GM23248 (cell line): ENCODE results near the gene AAMP. TPM values are rescaled to one million over a fixed set of nuclear protein-coding genes. Genes with fewer than 3 reads are reported as not detected.

Experiments used
- DNase-seq: peaks from one replicate; pipeline ENCODE4 v3.0.0-alpha.2; 2015
- H2AFZ ChIP-seq: fragments of 200-600 bp; sonication (generic); 2 replicates; pipeline ENCODE4 v1.6.1; 2016; ENCODE audit warnings: antibody characterized with exemption
- H3F3A ChIP-seq: fragments of 200-600 bp; sonication (generic); 2 replicates; pipeline ENCODE4 v1.6.1; 2016; ENCODE audit warnings: mild to moderate bottlenecking, antibody characterized with exemption, mixed run types; ENCODE audit not compliant: insufficient read depth
- H3K27ac ChIP-seq: fragments of 200-600 bp; sonication (generic); 2 replicates; pipeline ENCODE4 v1.5.1; 2016; ENCODE audit warnings: mild to moderate bottlenecking
- H3K27me3 ChIP-seq: fragments of 200-600 bp; sonication (generic); replicated peaks from 2 replicates; pipeline ENCODE4 v1.6.1; 2016; ENCODE audit warnings: mild to moderate bottlenecking; ENCODE audit not compliant: insufficient read depth
- H3K36me3 ChIP-seq: fragments of 200-600 bp; sonication (generic); 2 replicates; pipeline ENCODE4 v1.6.1; 2016; ENCODE audit warnings: low read depth, mild to moderate bottlenecking
- H3K4me1 ChIP-seq: fragments of 200-600 bp; sonication (generic); 2 replicates; pipeline ENCODE4 v1.6.1; 2016; ENCODE audit warnings: mild to moderate bottlenecking; ENCODE audit not compliant: insufficient read depth
- H3K4me2 ChIP-seq: fragments of 200-600 bp; sonication (generic); one replicate; pipeline ENCODE4 v1.6.1; 2016; ENCODE audit warnings: mild to moderate bottlenecking; ENCODE audit not compliant: unreplicated experiment
- H3K4me3 ChIP-seq: fragments of 200-600 bp; sonication (generic); 2 replicates; pipeline ENCODE4 v1.5.1; 2016; ENCODE audit warnings: mild to moderate bottlenecking
- H3K79me2 ChIP-seq: fragments of 200-600 bp; sonication (generic); 2 replicates; pipeline ENCODE4 v1.6.1; 2016; ENCODE audit warnings: mild to moderate bottlenecking; ENCODE audit not compliant: insufficient read depth
- H3K9ac ChIP-seq: fragments of 200-600 bp; sonication (generic); 2 replicates; pipeline ENCODE4 v1.6.1; 2016; ENCODE audit warnings: mild to moderate bottlenecking
- H3K9me2 ChIP-seq: fragments of 200-600 bp; sonication (generic); 2 replicates; pipeline ENCODE4 v1.6.1; 2016; ENCODE audit warnings: mixed run types, mild to moderate bottlenecking, moderate library complexity; ENCODE audit not compliant: insufficient read depth
- H3K9me3 ChIP-seq: fragments of 200-600 bp; sonication (generic); one replicate; pipeline ENCODE4 v1.6.1; 2017; ENCODE audit warnings: low read depth
- H4K20me1 ChIP-seq: fragments of 200-600 bp; sonication (generic); 2 replicates; pipeline ENCODE4 v1.6.0; 2016; ENCODE audit not compliant: insufficient read depth
- EZH2 ChIP-seq: fragments of 200-600 bp; sonication (generic); IDR thresholded peaks from 2 replicates; pipeline ENCODE4 v1.6.1; 2018; ENCODE audit warnings: antibody characterized with exemption, mild to moderate bottlenecking; ENCODE audit not compliant: insufficient read depth, poor library complexity, severe bottlenecking
- EZH2phosphoT487 ChIP-seq: fragments of 200-600 bp; sonication (generic); IDR thresholded peaks from 2 replicates; pipeline ENCODE4 v1.6.1; 2018; ENCODE audit warnings: antibody characterized with exemption, moderate library complexity, mild to moderate bottlenecking, low read depth; ENCODE audit not compliant: insufficient read depth
- WGBS, 2 experiments: methylation state at CpG; one replicate each; pipeline ENCODE4 v1.1.6; 2015 to 2017; ENCODE audit warnings: low lambda C conversion rate in 2 of 2, low coverage in 1 of 2; ENCODE audit errors: missing lambda C conversion rate in 2 of 2; 5-methylcytosine and 5-hydroxymethylcytosine counted together
- in situ Hi-C: fragments of 300-500 bp; cut with MboI; formaldehyde crosslinking; loops from 2 replicates; pipeline ENCODE4 v1.15.0; 2020
- polyA plus RNA-seq: library from polyadenylated mRNA; unstranded; fragments of >200 nt; fragmentation: Nextera tagmentation; extraction: Ambion mirVana; gene quantifications from 2 replicates; pipeline ENCODE4 v1.2.1, GENCODE V29; 2016
- total RNA-seq: library from RNA; depleted of rRNA; stranded (reverse); fragments of >200 nt; shearing (Covaris generic); gene quantifications from 2 replicates; pipeline ENCODE4 v1.2.3, GENCODE V29; 2014

Gene AAMP
- total and polyA plus RNA-seq, 2 experiments from 2014 or later = 114 to 117 TPM

DNA sequence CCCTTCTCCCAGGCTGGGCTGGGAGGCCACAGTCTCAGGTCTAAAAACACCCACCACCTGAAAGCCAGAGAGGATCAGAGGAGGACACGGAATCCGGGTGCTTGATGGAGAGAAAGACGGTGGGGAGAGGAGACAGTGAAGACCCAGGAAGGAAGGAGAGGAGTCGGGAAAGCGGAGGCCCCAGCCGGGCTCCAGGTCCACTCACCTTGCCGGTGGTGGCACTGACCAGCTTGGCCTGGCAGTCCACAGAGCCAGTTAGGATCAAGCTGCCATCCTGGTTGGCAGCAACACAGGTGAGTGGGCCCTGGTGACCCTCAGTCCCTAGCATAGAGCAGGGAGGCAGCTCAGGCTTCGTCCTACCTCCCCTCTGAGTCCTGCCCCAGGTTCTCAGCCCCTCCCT lies 4.3 kb downstream of the AAMP start:
- no peak for TF ChIP-seq EZH2
- TF ChIP-seq EZH2phosphoT487 = no peak
- DNase-seq = no peak
- Histone ChIP-seq H3K9me2 (no peaks in the 10 kb centered on the region), H3K4me2 (no peak overlapping the region), H3K9ac (no peak overlapping the region), H3K27ac (no peak overlapping the region), H3K9me3 (no peaks in the 10 kb centered on the region), H3K4me3 (no peak overlapping the region), H4K20me1 (no peaks in the 10 kb centered on the region), H3K4me1 (0 out of 2 replicates have a peak, but pooled peaks cover 4% of the 10 kb centered on the region), H3F3A (no peaks in the 10 kb centered on the region), H2AFZ (no peak overlapping the region), H3K79me2 (peaks cover 36% of the 10 kb centered on the region), H3K27me3 (no peaks in the 10 kb centered on the region), H3K36me3 (no peaks in the 10 kb centered on the region; the same call in 1 of the 2 replicates)
- 83 to 85% methylated on average over 8 of the region's 8 CpGs for WGBS, 2 experiments
- in situ Hi-C loops = no loop called here

DNA sequence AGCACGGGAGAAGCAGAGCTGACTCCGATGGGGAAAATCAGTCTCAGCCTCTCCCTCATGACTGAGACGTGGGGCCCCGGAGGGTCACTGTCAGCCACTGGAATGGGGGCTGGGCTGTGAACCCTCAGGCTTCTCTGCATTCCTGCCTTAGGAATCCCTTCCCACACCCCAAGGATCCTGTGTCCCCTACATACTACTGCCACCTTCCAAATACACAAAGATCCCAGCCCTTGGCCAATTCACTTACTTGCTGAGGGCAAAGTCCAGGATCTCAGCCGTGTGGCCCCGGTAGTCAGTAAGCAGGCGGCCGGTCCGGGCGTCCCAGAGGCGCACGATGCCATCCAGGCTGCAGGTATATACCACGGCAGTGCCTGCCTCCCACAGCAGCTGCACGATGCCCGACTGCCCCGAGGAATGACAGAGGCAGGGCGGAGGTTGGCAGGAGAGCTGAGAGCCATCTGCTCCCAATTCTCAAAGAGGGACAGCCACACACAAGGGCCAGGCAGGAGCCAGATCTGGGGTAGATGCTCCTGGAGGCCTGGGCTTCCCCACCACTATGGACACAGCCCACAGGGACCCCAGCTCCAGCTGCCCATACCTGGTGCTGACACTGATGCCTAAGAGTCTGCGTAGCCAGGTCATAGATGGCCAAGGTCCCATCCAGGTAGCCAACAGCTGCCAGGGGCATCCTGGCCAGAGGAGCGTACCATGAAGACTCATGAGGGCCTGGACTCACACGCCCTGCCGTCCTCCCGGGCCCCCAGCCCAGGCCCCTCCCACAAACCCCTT lies 5.0 kb downstream of the AAMP start:
- TF ChIP-seq EZH2phosphoT487 = no peak
- TF ChIP-seq EZH2 = no peak
- no peaks in the 10 kb centered on the region for H4K20me1 ChIP-seq
- WGBS, 2 experiments = 70 to 72% methylated on average over 21 of the region's 22 CpGs
- H3K4me2 ChIP-seq = no peak overlapping the region
- no peak for DNase-seq
- H3K79me2 ChIP-seq = peaks cover 34% of the 10 kb centered on the region
- H3K27me3 ChIP-seq = no peaks in the 10 kb centered on the region
- no peaks in the 10 kb centered on the region; the same call in 1 of the 2 replicates for H3K36me3 ChIP-seq
- no peak overlapping the region for H3K4me3 ChIP-seq
- no peak overlapping the region for H2AFZ ChIP-seq
- in situ Hi-C loops = no loop called here
- no peaks in the 10 kb centered on the region for H3K9me3 ChIP-seq
- H3K9ac ChIP-seq = no peak overlapping the region
- no peaks in the 10 kb centered on the region for H3K9me2 ChIP-seq
- no peak overlapping the region for H3K27ac ChIP-seq
- 0 out of 2 replicates have a peak, but pooled peaks cover 4% of the 10 kb centered on the region for H3K4me1 ChIP-seq
- peaks cover 5% of the 10 kb centered on the region; the same call in 1 of the 2 replicates for H3F3A ChIP-seq

DNA sequence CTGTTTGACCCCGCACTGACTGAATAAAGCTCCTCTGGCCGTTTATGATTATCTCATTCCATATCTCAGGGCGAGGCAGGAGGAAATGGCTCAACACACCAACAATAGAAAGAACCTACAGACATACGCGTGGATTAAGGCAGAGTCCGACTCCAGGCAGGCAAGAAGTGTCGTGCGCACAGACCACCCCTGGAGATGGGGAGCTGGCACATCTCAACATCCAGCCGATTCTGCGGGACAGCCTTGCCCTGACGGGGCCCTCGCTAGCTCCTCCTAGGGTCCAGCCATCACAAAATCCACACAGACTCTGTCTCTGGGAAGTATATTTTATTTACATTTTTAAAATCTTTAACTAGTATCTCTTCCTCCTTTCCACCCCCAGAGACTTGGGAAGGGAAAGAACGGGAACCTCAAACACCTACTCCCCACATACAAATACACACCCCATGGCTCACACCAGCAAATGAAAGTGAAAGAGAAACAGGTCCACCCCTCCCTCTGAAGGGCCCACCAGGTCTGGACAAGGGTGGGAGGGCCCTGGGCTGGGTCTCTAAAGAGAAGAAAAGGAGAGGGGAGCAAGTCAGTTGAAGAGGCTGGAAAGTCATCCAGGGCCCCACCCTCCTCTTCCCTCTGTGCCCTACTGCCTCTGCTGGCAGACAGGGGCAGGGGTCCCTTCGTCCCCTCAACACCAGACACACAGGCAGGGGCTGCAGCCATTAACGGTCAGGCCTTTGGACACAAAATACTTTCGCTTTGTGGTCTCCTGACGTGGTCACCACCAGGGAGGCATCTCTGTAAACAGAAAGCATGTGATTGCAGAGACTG lies 5.9 kb downstream of the AAMP start:
- Histone ChIP-seq H3K4me3 (no peak overlapping the region), H3K36me3 (no peaks in the 10 kb centered on the region; the same call in 1 of the 2 replicates), H2AFZ (no peak overlapping the region), H3K9ac (no peak overlapping the region), H4K20me1 (no peaks in the 10 kb centered on the region), H3K4me1 (peaks cover 13% of the 10 kb centered on the region), H3F3A (peaks cover 14% of the 10 kb centered on the region; the same call in 1 of the 2 replicates), H3K9me2 (no peaks in the 10 kb centered on the region), H3K27ac (no peak overlapping the region), H3K27me3 (no peaks in the 10 kb centered on the region), H3K9me3 (no peaks in the 10 kb centered on the region), H3K4me2 (no peak overlapping the region), H3K79me2 (peaks cover 25% of the 10 kb centered on the region)
- WGBS, 2 experiments = 84 to 89% methylated on average over 17 of the region's 17 CpGs
- no peak for TF ChIP-seq EZH2phosphoT487
- no peak for TF ChIP-seq EZH2
- in situ Hi-C loops = no loop called here
- DNase-seq = no peak

DNA sequence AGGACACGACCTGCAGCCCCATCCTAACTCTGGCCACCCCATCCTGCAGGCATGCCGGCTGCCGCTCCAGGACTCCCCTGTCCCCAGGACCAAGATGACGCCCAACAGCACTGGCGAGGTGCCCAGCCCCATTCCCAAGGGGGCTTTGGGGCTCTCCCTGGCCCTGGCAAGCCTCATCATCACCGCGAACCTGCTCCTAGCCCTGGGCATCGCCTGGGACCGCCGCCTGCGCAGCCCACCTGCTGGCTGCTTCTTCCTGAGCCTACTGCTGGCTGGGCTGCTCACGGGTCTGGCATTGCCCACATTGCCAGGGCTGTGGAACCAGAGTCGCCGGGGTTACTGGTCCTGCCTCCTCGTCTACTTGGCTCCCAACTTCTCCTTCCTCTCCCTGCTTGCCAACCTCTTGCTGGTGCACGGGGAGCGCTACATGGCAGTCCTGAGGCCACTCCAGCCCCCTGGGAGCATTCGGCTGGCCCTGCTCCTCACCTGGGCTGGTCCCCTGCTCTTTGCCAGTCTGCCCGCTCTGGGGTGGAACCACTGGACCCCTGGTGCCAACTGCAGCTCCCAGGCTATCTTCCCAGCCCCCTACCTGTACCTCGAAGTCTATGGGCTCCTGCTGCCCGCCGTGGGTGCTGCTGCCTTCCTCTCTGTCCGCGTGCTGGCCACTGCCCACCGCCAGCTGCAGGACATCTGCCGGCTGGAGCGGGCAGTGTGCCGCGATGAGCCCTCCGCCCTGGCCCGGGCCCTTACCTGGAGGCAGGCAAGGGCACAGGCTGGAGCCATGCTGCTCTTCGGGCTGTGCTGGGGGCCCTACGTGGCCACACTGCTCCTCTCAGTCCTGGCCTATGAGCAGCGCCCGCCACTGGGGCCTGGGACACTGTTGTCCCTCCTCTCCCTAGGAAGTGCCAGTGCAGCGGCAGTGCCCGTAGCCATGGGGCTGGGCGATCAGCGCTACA lies 7.0 kb downstream of the AAMP start:
- H3K27me3 ChIP-seq = no peaks in the 10 kb centered on the region
- no peak overlapping the region for H3K27ac ChIP-seq
- no peaks in the 10 kb centered on the region; the same call in 1 of the 2 replicates for H3K36me3 ChIP-seq
- TF ChIP-seq EZH2 = no peak
- no peak for TF ChIP-seq EZH2phosphoT487
- H4K20me1 ChIP-seq = no peaks in the 10 kb centered on the region
- H3K9me2 ChIP-seq = no peaks in the 10 kb centered on the region
- H3K4me3 ChIP-seq = no peak overlapping the region
- in situ Hi-C loops = no loop called here
- WGBS, 2 experiments = 78 to 85% methylated on average over 37 to 39 of the region's 39 CpGs
- H3K4me1 ChIP-seq = peaks cover 18% of the 10 kb centered on the region
- no peak for DNase-seq
- H3F3A ChIP-seq = peaks cover 22% of the 10 kb centered on the region
- no peak overlapping the region for H2AFZ ChIP-seq
- no peaks in the 10 kb centered on the region for H3K9me3 ChIP-seq
- peaks cover 14% of the 10 kb centered on the region for H3K79me2 ChIP-seq
- H3K9ac ChIP-seq = no peak overlapping the region
- H3K4me2 ChIP-seq = no peak overlapping the region
